GM18907 (cell line): ENCODE results near the gene ADGRA1.

Source experiments
- ATAC-seq: cut with Tn5 transposase; IDR thresholded peaks from one replicate; pipeline ENCODE4 v1.9.1; 2021; ENCODE audit warnings: mild to moderate bottlenecking, moderate library complexity; ENCODE audit not compliant: unreplicated experiment

The ADGRA1 gene

GRCh38 chr10:133160826-133161471 lies 73.2 kb downstream of the ADGRA1 start:
- ATAC-seq = no peak

- no peak for ATAC-seq
These were observed 73.9 kb downstream of the ADGRA1 start for GRCh38 chr10:133161486-133162109.

GRCh38 chr10:133162178-133162909 lies 74.6 kb downstream of the ADGRA1 start:
- no peak for ATAC-seq

GRCh38 chr10:133162910-133163856 lies 75.5 kb downstream of the ADGRA1 start:
- no peak for ATAC-seq

- ATAC-seq = no peak
These were observed 76.4 kb downstream of the ADGRA1 start for GRCh38 chr10:133163889-133164815.

GRCh38 chr10:133164816-133165555 lies 77.3 kb downstream of the ADGRA1 start:
- ATAC-seq = no peak

GRCh38 chr10:133165556-133166503 lies 78.1 kb downstream of the ADGRA1 start:
- no peak for ATAC-seq

- no peak for ATAC-seq
These were observed 78.7 kb downstream of the ADGRA1 start for GRCh38 chr10:133166504-133166827.

- no peak for ATAC-seq
These were observed 79.3 kb downstream of the ADGRA1 start for GRCh38 chr10:133166828-133167692.

GRCh38 chr10:133167693-133168616 lies 80.2 kb downstream of the ADGRA1 start:
- no peak for ATAC-seq

- ATAC-seq = no peak
These were observed 80.9 kb downstream of the ADGRA1 start for GRCh38 chr10:133168617-133169031.

GRCh38 chr10:133169173-133169947 lies 81.6 kb downstream of the ADGRA1 start:
- no peak for ATAC-seq

GRCh38 chr10:133170092-133170491 lies 82.4 kb downstream of the ADGRA1 start:
- ATAC-seq = no peak

GRCh38 chr10:133173860-133174640 lies 86.3 kb downstream of the ADGRA1 start:
- no peak for ATAC-seq
